BJ (cell line): ENCODE data around the gene MAP3K14. TPM values are rescaled to one million over a fixed set of nuclear protein-coding genes. Genes with fewer than 3 reads are reported as not detected.
A peak's percentile ranks its signal among the peaks of the same experiment; 100 is the strongest.

Source experiments
- CTCF ChIA-PET: fragments of 350-600 bp; formaldehyde crosslinking; extraction: SDS; loops from one replicate; lab custom pipeline; 2021; ENCODE audit warnings: antibody characterized with exemption, inconsistent platforms; lab: Yijun Ruan, JAX
- POLR2A ChIA-PET: fragments of 300-600 bp; sonication (Branson Sonifier 250); formaldehyde crosslinking; extraction: SDS; loops from one replicate; lab custom pipeline; 2021; ENCODE audit warnings: antibody characterized with exemption; lab: Charles Lee
- DNase-seq: peaks from one replicate; pipeline ENCODE4 v3.0.0-alpha.2; 2011; ENCODE audit warnings: low read depth
- H3K27me3 ChIP-seq: 2 replicates; pipeline ENCODE4 v1.6.0; 2011; ENCODE audit warnings: low read length; ENCODE audit not compliant: control insufficient read depth, insufficient read depth
- H3K36me3 ChIP-seq: 2 replicates; pipeline ENCODE4 v1.5.1; 2011; ENCODE audit warnings: low read length; ENCODE audit not compliant: control insufficient read depth, insufficient read depth
- H3K4me3 ChIP-seq: 2 replicates; pipeline ENCODE4 v1.5.1; 2011; ENCODE audit warnings: low read depth, mild to moderate bottlenecking, control low read depth, low read length
- CTCF ChIP-seq: IDR thresholded peaks from 2 replicates; pipeline ENCODE4 v1.5.1; 2011; ENCODE audit warnings: low read depth, mild to moderate bottlenecking, control low read depth, inconsistent platforms, low read length, moderate library complexity; ENCODE audit not compliant: insufficient read depth
- polyA plus RNA-seq: library from polyadenylated mRNA; depleted of rRNA; stranded (reverse); fragments of >200 nt; gene quantifications from 2 replicates; pipeline ENCODE4 v1.2.3, GENCODE V29; 2011

The MAP3K14 gene
- polyA plus RNA-seq, 1 experiment: 6.5 TPM

GRCh38 chr17:45315648-45316433, 979 bp downstream of the MAP3K14 start:
- no peak for TF ChIP-seq CTCF
- POLR2A ChIA-PET: interaction anchor here (0.9 kb wide), 1 partner anchor 10 kb away, joined by 5 read pairs; no protein-coding TSS in a partner anchor
- peak overlapping the region; percentile 92 for H3K4me3 ChIP-seq
- peaks cover 3% of the 10 kb centered on the region; the same call in 1 of the 2 replicates for H3K36me3 ChIP-seq
- H3K27me3 ChIP-seq: no peaks in the 10 kb centered on the region
- DNase-seq: no peak
- CTCF ChIA-PET: interaction anchor here (1.0 to 3.3 kb wide), 11 partner anchors 9 to 181 kb away, joined by 3 to 28 read pairs (median 4); partner anchors contain the start of gene ACBD4

GRCh38 chr17:45314741-45315647, 1.8 kb downstream of the MAP3K14 start:
- H3K36me3 ChIP-seq: peaks cover 5% of the 10 kb centered on the region
- ChIA-PET POLR2A (no interaction called here), CTCF (interaction anchor here (0.7 to 3.3 kb wide), 8 partner anchors 9 to 84 kb away, joined by 3 to 28 read pairs (median 4); no protein-coding TSS in a partner anchor)
- H3K4me3 ChIP-seq: peak overlapping the region; percentile 92
- no peak for TF ChIP-seq CTCF
- no peak for DNase-seq
- H3K27me3 ChIP-seq: no peaks in the 10 kb centered on the region

GRCh38 chr17:45313996-45314740, 2.7 kb downstream of the MAP3K14 start:
- peaks cover 6% of the 10 kb centered on the region for H3K36me3 ChIP-seq
- ChIA-PET POLR2A (no interaction called here), CTCF (interaction anchor here (0.7 to 4.0 kb wide), 4 partner anchors 8 to 71 kb away, joined by 3 to 25 read pairs (median 4); no protein-coding TSS in a partner anchor)
- TF ChIP-seq CTCF: no peak
- DNase-seq: no peak
- no peaks in the 10 kb centered on the region for H3K27me3 ChIP-seq
- H3K4me3 ChIP-seq: peak overlapping the region; percentile 92

GRCh38 chr17:45313421-45313771, 3.4 kb downstream of the MAP3K14 start:
- ChIA-PET POLR2A (no interaction called here), CTCF (interaction anchor here (1.0 to 4.0 kb wide), 5 partner anchors 36 to 82 kb away, joined by 3 to 25 read pairs (median 4); no protein-coding TSS in a partner anchor)
- no peak for DNase-seq
- no peak for TF ChIP-seq CTCF
- H3K4me3 ChIP-seq: peak overlapping the region; percentile 10; the same call in 1 of the 2 replicates
- H3K27me3 ChIP-seq: no peaks in the 10 kb centered on the region
- peaks cover 8% of the 10 kb centered on the region for H3K36me3 ChIP-seq
